ENCODE measurements around the gene MSRB1. TPM values are rescaled to one million over a fixed set of nuclear protein-coding genes. Genes with fewer than 3 reads are reported as not detected.

The MSRB1 gene
- total and polyA plus RNA-seq, 2 of the 13 experiments (the other 11 are each of a cell fraction or from before 2014, with no cell fraction given) = 32.1 to 75.4 TPM

- TF ChIP-seq THAP8 (CRISPR knock-in tag; IDR thresholded peaks at IDR 0.05; ENCODE audit: borderline replicate concordance) (peak; percentile 79; the same call in 1 of the 2 replicates), RCOR2 (CRISPR knock-in tag; IDR thresholded peaks at IDR 0.05) (no peak), KMT2A (CRISPR knock-in tag; IDR thresholded peaks at IDR 0.05) (peak; percentile 69; the same call in 1 of the 2 replicates), TRIM24 (CRISPR knock-in tag; IDR thresholded peaks at IDR 0.05) (no peak), ZNF850 (CRISPR knock-in tag; conservative IDR thresholded peaks at IDR 0.05) (no peak; the same call in 1 of the 2 replicates), TIGD3 (CRISPR knock-in tag; IDR thresholded peaks at IDR 0.05; ENCODE audit: borderline replicate concordance) (peak; percentile 73; the same call in 1 of the 2 replicates), KLF15 (CRISPR knock-in tag; IDR thresholded peaks at IDR 0.05; ENCODE audit: borderline replicate concordance) (no peak), ZFY (CRISPR knock-in tag; IDR thresholded peaks at IDR 0.05) (peak; percentile 77), ZNF607 (CRISPR knock-in tag; IDR thresholded peaks at IDR 0.05; ENCODE audit: borderline replicate concordance) (peak; percentile 73), HNF4G (IDR thresholded peaks at IDR 0.05; ENCODE audit: borderline replicate concordance, low read depth, low read length) (no peak), HNF4G (CRISPR knock-in tag; IDR thresholded peaks at IDR 0.05; ENCODE audit: borderline replicate concordance, low read depth) (no peak), ZBTB44 (CRISPR knock-in tag; IDR thresholded peaks at IDR 0.05) (no peak), PAF1 (CRISPR knock-in tag; IDR thresholded peaks at IDR 0.05) (no peak), ZNF496 (CRISPR knock-in tag; IDR thresholded peaks at IDR 0.05; ENCODE audit: insufficient replicate concordance) (no peak), CBX5 (CRISPR knock-in tag; IDR thresholded peaks at IDR 0.05; ENCODE audit: borderline replicate concordance) (no peak; the same call in 1 of the 2 replicates), KAT2B (IDR thresholded peaks at IDR 0.05; ENCODE audit: borderline replicate concordance, low read depth, low read length) (no peak), ZNF652 (CRISPR knock-in tag; IDR thresholded peaks at IDR 0.05; ENCODE audit: borderline replicate concordance, low read depth) (no peak)
- TF ChIP-seq, protein P1, sequence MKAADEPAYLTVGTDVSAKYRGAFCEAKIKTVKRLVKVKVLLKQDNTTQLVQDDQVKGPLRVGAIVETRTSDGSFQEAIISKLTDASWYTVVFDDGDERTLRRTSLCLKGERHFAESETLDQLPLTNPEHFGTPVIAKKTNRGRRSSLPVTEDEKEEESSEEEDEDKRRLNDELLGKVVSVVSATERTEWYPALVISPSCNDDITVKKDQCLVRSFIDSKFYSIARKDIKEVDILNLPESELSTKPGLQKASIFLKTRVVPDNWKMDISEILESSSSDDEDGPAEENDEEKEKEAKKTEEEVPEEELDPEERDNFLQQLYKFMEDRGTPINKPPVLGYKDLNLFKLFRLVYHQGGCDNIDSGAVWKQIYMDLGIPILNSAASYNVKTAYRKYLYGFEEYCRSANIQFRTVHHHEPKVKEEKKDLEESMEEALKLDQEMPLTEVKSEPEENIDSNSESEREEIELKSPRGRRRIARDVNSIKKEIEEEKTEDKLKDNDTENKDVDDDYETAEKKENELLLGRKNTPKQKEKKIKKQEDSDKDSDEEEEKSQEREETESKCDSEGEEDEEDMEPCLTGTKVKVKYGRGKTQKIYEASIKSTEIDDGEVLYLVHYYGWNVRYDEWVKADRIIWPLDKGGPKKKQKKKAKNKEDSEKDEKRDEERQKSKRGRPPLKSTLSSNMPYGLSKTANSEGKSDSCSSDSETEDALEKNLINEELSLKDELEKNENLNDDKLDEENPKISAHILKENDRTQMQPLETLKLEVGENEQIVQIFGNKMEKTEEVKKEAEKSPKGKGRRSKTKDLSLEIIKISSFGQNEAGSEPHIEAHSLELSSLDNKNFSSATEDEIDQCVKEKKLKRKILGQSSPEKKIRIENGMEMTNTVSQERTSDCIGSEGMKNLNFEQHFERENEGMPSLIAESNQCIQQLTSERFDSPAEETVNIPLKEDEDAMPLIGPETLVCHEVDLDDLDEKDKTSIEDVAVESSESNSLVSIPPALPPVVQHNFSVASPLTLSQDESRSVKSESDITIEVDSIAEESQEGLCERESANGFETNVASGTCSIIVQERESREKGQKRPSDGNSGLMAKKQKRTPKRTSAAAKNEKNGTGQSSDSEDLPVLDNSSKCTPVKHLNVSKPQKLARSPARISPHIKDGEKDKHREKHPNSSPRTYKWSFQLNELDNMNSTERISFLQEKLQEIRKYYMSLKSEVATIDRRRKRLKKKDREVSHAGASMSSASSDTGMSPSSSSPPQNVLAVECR (CRISPR knock-in tag; IDR thresholded peaks at IDR 0.05; ENCODE audit: borderline replicate concordance) = peak; percentile 85
- TF ChIP-seq, protein P2, sequence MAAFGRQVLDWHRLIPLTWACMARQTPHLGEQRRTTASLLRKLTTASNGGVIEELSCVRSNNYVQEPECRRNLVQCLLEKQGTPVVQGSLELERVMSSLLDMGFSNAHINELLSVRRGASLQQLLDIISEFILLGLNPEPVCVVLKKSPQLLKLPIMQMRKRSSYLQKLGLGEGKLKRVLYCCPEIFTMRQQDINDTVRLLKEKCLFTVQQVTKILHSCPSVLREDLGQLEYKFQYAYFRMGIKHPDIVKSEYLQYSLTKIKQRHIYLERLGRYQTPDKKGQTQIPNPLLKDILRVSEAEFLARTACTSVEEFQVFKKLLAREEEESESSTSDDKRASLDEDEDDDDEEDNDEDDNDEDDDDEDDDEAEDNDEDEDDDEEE (CRISPR knock-in tag; IDR thresholded peaks at IDR 0.05) = 0 out of 2 replicates have a peak, but pooled peaks have one; percentile 34
Observed at GRCh38 chr16:1964506-1965395, 21.8 kb upstream of the MSRB1 start, which contains the start of gene RPS2 (continued).

Data from HepG2 (cell line).